Fibroblast of peridontal ligament (primary cell): ENCODE measurements around the gene MYO18A.
A peak's percentile ranks its signal among the peaks of the same experiment; 100 is the strongest.

Experiments used
- DNase-seq: peaks from one replicate; pipeline ENCODE4 v3.0.0-alpha.2; 2010; ENCODE audit errors: extremely low read depth

Gene MYO18A

DNA sequence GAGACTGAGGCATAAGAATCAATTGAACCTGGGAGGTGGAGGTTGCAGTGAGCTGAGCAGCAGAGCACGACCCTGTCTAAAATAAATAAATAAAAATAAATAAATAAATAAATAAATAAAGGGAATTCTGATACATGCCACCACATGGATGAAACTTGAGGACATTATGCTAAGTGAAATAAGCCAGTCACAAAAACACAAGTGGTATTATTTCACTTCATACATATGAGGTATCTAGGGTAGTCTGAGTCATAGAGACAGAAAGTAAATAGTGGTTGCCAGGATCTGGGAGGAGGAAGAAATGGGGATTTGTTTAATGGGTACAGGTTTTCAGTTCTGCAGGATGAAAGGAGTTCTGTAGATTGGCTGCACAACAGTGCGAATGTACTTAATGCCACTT is 120.9 kb downstream of the MYO18A start:
- DNase-seq: peak; percentile 63

DNA sequence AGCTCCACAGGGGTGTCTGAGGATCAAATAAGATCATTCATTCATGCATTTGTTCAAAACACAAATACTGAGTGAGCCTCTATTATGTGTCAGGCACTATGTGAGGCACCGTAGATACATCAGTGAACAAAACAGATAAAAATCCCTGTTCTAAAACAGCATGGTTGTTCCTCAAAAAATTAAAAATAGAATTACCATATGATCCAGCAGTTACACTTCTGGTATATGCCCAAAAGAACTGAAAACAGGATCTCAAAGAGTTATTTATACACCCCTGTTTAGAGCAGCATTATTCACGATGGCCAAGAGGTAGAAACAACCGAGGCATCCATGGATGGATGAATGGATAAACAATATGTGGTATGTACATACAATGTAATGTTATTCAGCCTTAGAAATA is 121.8 kb downstream of the MYO18A start:
- DNase-seq: no peak

DNA sequence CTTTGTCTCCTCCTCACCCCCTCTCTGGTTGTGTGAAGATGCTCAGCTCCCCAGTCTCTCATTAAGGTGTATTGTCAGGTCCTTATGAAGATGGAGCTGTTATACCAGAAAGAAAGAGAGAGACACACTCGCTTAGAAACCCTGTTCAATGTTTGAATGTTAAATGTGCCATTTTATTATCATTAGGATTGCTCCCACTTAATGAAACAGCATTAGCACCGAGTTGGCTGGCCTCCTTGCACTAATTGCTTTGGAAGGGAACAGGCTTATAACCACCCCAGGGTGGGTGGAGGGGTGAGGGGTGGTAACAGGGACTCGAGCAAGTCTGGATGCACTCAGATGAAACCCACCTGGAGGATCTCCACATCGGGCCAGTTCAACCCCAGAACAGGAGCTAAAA is 122.8 kb downstream of the MYO18A start:
- no peak for DNase-seq

DNA sequence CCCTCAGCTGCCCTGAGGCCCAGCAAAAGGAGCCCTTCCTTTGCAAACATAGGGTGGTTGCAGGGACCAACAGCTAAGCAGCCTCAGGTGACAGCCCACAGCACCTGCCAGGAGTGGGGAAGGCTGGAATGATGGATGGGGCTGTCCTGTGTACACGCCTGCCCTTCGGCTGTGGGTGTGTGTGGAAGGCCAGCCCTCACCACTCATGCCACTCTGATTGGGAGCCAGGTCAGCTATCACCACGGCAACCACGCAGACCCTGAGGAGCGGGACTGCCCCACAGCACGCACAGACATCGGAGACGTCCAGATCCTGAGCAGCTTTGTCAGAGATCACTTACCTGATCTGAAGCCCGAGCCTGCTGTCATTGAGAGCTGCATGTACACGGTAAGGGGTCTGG is 125.4 kb downstream of the MYO18A start:
- no peak for DNase-seq

DNA sequence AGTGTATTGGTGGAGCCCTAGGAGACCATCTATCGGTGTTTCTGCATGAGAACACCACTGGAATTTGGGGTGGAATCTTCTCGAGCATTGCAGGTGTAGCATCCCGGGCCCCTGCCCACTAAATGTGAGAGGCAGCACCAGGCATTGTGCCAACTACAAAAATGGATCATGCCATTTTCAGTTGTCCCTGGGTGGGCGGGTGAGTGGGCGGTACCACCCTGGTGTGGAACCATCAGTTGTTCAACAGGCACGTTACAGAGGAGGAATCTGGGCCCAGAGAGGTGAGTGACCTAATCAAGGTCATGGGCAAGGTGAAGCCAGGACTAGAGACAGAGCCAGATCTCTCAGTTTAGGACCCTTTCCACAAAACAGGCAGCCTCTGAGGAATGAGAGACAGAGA is 128.5 kb downstream of the MYO18A start:
- no peak for DNase-seq

DNA sequence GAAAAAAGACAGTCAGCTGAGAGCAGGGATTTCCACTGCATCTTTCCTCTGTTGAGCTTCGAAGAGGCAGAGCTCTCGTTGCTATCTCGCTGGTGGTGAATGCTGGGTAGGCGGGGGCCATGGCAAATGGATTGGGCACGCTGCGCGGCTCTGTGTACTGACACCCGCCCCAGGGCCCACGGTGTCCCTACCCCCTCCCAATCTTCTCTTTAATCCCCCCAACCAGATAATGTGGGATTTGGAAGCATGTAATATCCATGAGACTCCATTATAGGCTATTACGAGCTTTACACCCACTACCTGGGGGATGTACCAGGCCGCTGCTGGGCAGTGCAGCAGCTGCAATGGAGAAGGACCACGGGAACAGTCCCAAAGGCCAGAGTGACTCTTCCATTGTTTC is 129.0 kb downstream of the MYO18A start:
- no peak for DNase-seq

DNA sequence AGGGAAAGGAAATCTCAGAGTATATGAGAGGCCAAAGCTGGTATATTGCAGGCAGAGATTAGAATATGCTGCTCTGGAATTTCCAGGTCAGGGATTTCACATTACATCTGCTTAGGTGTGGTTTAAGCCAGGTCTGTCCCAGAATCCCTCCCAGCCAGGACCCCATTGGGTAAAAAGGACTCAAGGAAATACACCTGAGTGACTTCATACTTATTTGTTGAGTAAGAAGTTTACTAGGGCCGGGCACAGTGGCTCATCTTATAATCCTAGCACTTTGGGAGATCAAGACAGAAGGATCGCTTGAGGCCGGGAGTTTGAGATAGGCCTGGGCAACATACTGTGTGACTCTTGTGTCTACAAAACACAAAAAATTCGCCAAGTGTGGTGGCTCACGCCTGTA is 130.0 kb downstream of the MYO18A start:
- DNase-seq: no peak

DNA sequence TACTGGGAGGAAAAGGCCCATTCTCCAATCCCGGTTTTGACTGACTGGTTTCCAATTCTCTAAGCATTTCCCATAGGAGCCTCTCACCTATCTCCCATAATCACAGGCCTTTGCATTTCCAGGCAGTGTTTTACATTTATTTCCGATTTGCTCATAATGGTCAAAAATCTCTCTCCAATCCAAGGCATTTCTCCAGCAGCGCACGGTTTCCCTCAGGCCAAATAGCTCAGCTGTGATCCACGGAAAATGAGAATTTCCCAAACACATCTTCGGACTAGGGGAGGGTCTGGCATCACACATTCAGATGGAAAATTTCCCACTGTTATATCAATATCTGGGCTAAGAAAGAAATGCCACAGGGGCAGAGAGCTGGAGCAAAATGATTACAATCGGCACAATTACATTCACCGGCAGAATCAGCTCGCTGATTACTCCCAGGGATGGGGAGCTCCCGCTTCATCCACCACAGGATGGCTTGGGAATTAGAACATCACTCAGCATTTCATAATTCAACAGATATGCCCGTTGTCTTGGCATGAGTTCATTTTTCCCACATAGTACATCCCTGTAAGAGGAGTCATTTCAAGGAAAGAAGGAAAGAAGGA is 130.6 kb downstream of the MYO18A start:
- DNase-seq: no peak

DNA sequence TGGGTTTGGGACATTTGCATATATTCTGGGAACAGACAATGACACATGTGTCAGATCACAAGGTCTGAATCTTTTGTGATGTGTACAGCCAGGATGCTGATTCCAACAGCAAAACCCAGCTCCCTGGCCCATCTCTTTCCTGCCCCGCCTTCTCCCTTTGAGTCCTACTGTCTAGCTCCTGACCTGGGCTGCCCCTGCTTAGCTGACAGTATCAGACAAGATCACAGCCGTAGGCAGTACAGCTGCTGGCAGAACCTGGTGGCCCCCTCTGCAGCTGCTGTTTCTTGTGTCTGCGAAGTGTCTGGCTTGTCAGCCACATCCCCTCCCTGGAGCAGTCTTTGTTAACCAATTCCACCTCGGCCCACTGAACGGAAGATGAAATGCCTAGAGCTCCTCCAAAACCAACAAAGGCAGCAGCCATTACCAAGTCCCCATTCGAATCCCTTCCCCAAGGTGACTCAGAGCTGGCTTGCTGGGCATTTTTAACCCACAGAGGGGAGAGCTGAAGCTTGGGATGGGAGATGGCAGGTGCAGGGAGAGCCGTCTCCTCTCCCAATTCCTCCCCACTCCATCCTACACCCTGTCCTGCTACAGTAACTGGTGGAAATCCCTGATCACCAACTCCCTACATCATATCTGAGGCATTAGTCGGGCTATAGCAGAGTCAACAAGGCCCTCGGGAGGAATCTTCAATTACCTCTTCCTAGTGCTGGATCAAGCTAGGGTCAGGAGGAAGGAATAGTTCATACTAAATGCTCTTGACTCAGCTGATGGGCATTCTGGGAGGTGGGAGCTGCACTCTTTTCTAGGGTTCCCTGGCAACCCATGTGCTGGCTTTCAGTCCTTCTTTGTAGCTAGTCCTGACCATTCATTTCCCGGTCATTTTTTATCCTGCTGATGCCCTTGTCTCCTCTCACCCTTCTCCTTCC is 131.5 kb downstream of the MYO18A start:
- DNase-seq: no peak

DNA sequence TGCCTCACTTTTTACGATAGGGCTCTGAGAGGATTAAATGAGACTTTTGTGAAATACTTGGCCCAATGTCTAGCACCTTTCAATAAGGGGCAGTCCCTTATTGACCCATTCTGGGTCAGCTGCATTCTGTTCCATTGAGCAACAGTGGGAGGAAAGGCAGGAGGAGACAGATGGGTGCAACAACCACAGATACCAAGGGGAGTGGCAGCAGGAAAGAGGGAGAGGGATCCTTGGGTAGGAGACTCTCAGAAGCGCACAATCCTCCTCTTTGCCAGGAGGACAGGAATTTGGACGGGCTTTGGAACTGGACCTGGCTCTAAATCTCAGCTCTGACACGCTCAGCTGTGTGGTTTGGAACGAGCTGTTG is 133.7 kb downstream of the MYO18A start:
- DNase-seq: no peak

DNA sequence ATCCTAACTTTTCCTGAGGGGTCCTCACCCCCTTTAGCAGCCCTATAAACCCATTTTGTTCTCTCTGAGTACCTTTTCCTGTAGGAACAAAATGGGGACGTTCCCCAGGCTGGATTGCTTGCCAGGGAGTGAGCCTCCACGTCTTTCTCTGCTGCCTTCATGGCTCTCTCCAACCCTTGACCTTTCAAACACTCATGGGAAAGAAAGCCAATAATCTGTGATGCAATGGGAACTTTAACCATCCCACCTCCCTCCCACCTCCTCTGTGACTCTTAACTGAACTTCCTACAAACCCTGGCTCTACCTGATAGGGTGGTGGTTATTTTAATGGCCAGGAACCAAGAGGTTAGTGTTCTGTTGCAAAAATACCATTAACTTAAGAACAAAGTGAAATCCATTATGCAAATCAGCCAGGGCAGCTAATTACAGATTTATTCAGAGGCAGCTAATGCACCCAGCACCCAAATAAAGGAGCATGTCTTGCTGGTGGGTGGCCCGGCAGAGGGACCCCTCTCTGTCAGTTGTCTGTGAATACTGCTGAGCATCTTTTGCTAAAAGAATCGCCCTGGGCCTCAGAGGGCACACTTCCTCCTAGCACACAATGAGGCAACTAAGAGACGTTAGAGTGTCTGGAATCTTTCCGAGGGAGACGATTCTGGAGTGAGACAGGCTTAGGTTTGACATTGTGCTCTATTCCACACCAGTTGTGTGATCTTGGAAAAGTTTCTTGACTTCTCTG is 134.3 kb downstream of the MYO18A start:
- DNase-seq: no peak

DNA sequence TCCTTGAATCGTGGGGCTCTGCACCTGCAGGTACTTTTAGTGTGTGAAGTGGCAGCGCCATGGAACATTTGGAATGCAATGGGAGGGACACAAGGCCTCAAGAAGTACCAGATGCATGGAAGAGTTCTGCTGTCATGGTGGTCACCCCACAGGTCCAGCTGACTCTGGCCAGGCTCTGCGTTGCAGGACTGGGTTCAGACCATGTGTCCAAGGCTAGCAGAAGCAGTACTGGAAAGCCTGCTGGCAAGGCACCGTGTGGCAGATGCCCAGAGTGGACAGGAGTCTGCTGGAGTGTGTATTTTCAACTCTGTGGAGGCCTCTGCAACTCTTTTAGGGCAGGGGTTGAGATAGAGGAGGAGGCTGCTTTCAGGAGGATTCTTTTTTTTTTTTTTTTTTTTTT is 135.2 kb downstream of the MYO18A start:
- no peak for DNase-seq

DNA sequence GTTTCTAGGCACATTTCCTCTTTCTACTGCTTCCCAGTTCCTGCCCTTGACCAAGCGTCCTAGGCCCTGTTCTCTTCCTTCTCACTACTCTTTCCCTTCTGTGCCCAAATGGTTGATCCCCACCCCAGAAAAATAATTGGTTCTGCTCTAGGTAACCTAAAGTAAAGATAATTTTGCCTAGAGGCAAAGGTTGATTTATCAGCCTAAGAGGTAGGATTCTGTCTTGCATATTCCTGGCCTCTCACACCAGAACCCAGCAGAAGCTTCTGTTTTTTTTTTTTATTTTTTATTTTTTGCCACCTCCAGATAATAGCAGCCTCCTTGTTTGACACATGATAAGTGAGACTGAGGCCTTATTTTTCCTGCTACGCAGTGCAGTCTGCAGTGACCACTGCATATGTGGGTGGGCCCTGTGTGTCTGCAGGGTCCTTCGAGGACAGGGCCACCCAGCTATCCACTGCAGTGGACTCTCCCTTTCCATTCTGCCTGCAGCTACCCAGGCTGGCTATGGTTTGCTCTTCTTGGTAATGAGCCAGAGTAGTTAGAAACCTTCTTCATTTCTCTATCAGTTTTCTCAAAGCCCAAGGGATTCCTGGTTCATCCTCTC is 136.6 kb downstream of the MYO18A start:
- no peak for DNase-seq

DNA sequence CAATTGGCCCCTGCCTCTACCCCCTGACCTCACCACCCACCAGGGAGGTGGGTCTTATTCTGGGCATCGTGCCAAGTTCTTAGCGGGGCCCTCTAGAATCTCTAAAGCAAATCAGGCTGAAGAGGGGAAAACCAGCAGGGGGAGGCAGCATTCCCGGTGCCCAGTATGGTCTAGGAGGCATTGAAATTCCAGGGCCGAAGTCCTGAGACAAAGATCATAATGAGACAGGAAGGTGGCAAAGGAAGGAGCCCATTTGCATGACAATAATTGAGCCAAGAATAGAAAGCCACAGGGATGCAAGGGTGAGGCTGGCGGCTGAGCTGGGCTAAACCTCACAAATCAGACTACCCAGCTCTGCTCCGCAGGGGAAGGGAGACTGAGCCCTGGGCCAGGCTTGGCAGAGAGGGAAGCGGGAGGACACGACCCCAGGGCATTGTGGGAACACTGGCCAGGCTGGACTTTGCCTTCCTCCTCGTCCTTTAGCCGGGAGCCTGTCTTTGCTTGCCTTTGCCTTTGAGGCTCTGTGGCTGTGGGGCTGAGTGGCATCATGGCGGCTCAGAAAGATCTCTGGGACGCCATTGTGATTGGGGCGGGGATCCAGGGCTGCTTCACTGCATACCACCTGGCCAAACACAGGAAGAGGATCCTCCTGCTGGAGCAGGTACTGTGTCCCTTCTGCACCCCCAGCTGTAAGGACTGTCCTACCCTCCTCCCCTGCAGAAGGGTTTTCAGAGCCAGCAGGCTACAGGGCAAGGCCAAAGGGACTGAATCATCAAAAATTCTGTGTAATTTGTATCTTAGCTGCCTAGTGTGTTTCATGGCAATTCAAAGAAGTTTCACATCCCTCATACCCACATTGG is 137.3 kb downstream of the MYO18A start, which contains the start of gene PIPOX:
TSS of gene PIPOX (plus strand) at position 463 of the 860 bp plus-strand sequence. CDS start at position 548, 85 bp downstream.
- DNase-seq: peak; percentile 41

DNA sequence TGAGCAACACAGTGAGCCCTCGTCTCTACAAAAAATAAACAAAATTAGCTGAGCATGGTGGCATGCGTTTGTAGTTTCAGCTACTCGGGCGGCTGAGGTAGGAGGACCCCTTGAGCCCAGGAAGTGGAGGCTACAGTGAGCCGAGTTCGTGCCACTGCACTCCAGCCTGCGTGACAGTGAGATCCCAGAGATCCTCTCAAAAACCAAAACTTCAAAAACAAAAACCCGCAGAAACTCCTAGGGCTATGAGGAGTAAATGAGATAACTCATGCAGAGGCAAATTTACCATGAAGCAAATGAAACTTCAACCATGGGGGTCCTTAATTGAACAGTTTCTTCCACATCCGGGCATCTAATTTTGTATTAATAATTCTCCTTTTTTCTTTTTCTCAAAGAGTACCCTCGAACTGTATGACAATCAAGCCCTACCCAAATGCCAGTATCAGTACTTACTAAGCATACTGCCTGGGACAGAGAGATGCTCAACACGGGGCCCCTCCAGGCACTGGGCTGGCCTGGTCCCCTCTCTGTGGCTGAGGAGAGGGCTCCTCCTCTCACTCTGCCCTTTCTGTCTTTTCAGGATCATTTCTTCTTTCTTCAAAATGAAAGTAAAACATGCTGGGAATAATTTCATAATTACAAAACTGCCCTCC is 138.0 kb downstream of the MYO18A start:
- DNase-seq: no peak

DNA sequence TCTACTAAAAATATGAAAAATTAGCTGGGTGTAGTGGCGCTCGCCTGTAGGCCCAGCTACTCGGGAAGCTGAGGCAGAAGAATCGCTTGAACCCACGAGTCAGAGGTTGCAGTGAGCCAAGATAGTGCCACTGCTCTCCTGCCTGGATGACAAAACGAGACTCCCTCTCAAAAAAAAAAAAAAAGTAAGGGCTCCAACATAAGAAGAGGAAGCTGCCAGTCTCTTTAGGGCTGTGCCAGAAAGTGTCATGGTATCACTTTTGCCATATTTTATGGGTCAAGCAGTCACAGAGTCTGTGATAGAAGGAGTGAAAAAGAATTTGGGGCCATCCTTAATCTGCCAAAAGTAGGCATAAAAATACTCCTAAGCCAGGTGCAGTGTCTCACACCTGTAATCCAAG is 138.6 kb downstream of the MYO18A start:
- DNase-seq: no peak

DNA sequence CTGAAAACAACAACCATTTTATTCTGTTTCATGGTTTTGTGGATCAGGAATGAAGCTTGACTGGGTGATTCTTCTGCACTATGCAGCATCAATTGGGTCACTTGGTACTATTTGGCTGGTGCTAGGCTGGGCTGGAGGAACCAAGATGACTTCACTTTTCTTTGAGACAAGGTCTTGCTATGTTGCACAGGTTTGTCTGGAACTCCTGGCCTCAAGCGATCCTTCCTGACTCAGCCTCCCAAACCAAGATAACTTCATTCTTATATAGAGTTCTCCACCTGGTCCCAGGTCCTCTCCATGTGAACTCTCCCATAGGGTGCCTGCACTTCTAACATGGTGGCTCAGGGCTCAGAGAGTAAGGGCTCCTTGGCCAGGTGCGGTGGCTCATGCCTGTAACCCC is 139.1 kb downstream of the MYO18A start:
- DNase-seq: no peak

DNA sequence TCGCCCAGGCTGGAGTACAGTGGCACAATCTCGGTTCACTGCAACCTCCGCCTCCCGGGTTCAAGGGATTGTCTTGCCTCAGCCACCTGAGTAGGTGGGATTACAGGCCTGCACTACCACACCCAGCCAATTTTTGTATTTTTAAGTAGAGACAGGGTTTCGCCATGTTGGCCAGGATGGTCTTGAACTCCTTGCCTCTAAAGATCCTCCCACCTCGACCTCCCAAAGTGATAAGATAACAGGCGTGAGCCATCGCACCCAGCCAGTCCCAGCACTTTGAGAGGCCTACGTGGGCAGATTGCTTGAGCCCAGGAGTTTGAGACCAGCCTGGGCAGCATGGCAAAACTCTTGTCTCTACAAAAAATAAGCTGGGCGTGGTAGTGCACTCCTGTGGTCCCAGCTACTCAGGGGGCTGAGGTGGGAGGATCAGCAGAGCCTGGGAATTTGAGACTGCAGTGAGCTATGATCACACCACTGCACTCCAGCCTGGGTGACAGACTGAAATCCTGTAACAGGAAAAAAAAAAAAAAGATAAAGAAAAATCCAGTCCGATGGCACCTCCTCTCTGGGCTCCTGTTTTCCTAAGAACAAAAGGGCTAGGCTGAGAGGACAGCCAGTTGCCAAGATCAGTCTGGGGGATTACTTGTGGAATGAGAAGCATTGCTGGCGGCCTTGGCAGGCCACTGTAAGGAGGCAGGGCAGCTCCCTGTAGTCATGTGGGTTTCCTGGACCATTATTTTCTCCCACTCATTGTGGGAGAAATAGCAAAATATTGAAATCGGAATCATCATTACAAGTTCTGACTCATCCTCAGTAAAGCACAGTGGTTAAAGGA is 140.2 kb downstream of the MYO18A start:
- peak; percentile 78 for DNase-seq

DNA sequence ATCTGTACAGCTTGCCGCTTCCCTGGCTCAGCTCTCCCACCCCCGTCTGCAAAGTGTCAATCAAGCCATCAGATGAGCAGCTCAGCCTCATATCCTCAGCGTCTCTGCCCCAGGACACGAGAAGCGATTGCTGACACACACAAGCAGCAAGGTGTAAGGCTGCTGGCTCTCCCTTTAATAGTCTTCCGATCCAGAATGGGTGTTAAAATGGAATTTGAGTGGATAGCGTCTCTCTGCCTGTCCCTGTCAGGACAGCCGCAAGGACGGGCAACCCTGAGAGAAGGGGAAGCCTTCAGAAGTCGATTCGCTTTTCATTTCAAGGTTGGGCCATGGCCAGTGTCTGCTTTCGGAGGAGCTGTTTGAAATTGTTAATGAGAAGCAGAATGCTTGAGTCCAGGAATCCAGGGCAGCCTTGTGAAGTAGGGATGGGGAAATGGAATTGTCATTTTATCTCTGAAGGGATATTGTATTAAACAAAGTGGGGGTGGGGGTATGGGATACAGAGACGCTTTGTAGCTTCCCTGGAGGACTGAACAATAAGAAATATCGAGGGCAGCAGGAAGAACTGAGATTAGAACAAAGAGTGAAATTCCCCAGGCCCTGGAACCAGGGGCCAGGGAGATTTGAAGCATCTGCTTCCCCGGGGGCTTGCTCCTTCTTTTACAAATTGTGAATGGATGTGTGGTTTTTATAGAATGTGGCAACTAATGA is 142.0 kb downstream of the MYO18A start:
- DNase-seq: no peak
